Astrocyte (in vitro differentiated cells and primary cell): ENCODE data around the gene PML.

Experiments used
- CTCF ChIP-seq: IDR thresholded peaks from 2 replicates; pipeline ENCODE4 v1.5.1; 2011; ENCODE audit warnings: low read depth, mild to moderate bottlenecking, inconsistent platforms, low read length, moderate library complexity; ENCODE audit not compliant: insufficient read depth
- EZH2 ChIP-seq: IDR thresholded peaks from 2 replicates; pipeline ENCODE4 v1.6.1; 2012; ENCODE audit warnings: mild to moderate bottlenecking, low read length, inconsistent platforms; ENCODE audit not compliant: insufficient read depth

GRCh38 chr15:73978896-73979295 lies 15.6 kb upstream of the PML start:
- TF ChIP-seq CTCF (no peak), EZH2 (no peak)
